Suprapubic skin (tissue), 4 donors: ENCODE measurements around the gene KCMF1. TPM values are rescaled to one million over a fixed set of nuclear protein-coding genes. Genes with fewer than 3 reads are reported as not detected.

Source experiments
- DNase-seq, 2 donors: peaks; one replicate each; pipeline ENCODE4 v3.0.0-alpha.2; 2019; ENCODE audit warnings: low spot score in 2 of 2
- H3K27ac ChIP-seq: fragments of 200-600 bp; sonication (generic); one replicate; pipeline ENCODE4 v1.5.1; 2019
- H3K27me3 ChIP-seq: fragments of 200-600 bp; sonication (generic); one replicate; pipeline ENCODE4 v1.5.1; 2019
- H3K36me3 ChIP-seq: fragments of 200-600 bp; sonication (generic); one replicate; pipeline ENCODE4 v1.5.1; 2019
- H3K4me1 ChIP-seq: fragments of 200-600 bp; sonication (generic); one replicate; pipeline ENCODE4 v1.5.1; 2019
- H3K4me3 ChIP-seq: fragments of 200-600 bp; sonication (generic); one replicate; pipeline ENCODE4 v1.5.1; 2019; ENCODE audit warnings: mild to moderate bottlenecking
- H3K9me3 ChIP-seq: fragments of 200-600 bp; sonication (generic); one replicate; pipeline ENCODE4 v1.5.1; 2019
- EP300 ChIP-seq: sonication (generic); formaldehyde crosslinking; IDR thresholded peaks from one replicate; pipeline ENCODE4 v1.6.1; 2017; ENCODE audit warnings: antibody characterized with exemption
- POLR2A ChIP-seq, 2 donors: fragments of 450-650 bp; IDR thresholded peaks; one replicate each; pipeline ENCODE4 v1.6.1; 2017; ENCODE audit warnings: antibody characterized with exemption in 2 of 2, mild to moderate bottlenecking in 2 of 2, moderate library complexity in 2 of 2
- POLR2AphosphoS5 ChIP-seq, 3 donors: sonication (generic); formaldehyde crosslinking; IDR thresholded peaks; one replicate each; pipeline ENCODE4 v1.6.1; 2017; ENCODE audit warnings: antibody characterized with exemption in 3 of 3
- WGBS: methylation state at CpG from one replicate; pipeline ENCODE4 v1.1.5; 2018; 5-methylcytosine and 5-hydroxymethylcytosine counted together
- total RNA-seq, 4 donors: library from RNA; depleted of rRNA; stranded (reverse); fragments of >200 nt; gene quantifications; one replicate each; pipeline ENCODE4 v1.1.0, GENCODE V29; 2016
- TF ChIP-seq, protein P1 (sequence below), 2 donors: fragments of 200-600 bp in 1 of 2; fragments of 450-650 bp in 1 of 2; sonication (generic) in 1 of 2; IDR thresholded peaks; one replicate each; pipeline ENCODE4 v1.5.1; 2016 to 2019; ENCODE audit warnings: antibody characterized with exemption in 2 of 2, mild to moderate bottlenecking in 1 of 2, moderate library complexity in 1 of 2

The KCMF1 gene
- total RNA-seq, 4 donors from 2014 or later, result 23.5 to 42.6 (median 29.3) TPM

DNA sequence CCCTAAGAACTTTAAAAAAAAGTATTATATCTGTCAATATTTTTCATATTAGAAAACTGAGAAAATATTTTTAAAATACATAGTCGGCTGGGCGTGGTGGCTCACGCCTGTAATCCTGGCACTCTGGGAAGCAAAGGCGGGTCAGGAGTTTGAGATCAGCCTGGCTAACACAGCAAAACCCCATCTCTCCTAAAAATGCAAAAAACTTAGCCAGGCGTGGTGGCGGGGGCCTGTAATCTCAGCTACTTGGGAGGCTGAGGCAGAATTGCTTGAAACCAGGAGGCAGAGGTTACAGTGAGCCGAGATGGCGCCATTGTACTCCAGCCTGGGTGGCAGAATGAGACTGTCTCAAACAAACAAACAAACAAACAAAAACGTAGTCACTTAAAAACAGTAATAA is 5.1 kb upstream of the KCMF1 start:
- TF ChIP-seq POLR2AphosphoS5 (IDR thresholded peaks at IDR 0.05) (no peak), POLR2A (IDR thresholded peaks at IDR 0.05) (no peak), EP300 (no peak)
- TF ChIP-seq, protein P1, sequence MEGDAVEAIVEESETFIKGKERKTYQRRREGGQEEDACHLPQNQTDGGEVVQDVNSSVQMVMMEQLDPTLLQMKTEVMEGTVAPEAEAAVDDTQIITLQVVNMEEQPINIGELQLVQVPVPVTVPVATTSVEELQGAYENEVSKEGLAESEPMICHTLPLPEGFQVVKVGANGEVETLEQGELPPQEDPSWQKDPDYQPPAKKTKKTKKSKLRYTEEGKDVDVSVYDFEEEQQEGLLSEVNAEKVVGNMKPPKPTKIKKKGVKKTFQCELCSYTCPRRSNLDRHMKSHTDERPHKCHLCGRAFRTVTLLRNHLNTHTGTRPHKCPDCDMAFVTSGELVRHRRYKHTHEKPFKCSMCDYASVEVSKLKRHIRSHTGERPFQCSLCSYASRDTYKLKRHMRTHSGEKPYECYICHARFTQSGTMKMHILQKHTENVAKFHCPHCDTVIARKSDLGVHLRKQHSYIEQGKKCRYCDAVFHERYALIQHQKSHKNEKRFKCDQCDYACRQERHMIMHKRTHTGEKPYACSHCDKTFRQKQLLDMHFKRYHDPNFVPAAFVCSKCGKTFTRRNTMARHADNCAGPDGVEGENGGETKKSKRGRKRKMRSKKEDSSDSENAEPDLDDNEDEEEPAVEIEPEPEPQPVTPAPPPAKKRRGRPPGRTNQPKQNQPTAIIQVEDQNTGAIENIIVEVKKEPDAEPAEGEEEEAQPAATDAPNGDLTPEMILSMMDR (IDR thresholded peaks at IDR 0.05), result no peak
- 97% methylated on average over 9 of the region's 9 CpGs for whole genome bisulfite sequencing
- no peak overlapping the region for H3K4me3 ChIP-seq

DNA sequence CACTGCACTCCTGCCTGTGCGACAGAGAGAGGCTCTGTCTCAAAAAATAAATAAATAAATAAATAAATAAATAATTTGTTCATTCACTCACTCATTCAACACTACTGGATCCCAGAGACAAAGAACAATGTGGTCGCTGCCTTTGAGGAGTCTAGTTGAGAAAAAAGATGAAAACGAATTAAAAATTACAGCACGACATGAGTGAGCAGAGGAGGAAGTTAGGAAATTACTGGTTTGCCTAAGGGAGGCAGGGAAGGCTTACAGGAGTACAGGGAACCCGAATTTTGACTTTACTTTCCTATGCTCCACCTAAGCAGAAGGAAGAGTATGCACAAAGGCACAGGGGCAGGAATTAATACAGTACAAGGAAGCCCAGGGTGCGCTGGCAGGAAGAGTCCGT is 4.2 kb upstream of the KCMF1 start:
- WGBS, result 89% methylated on average over 7 of the region's 7 CpGs
- Histone ChIP-seq H3K4me3 (no peak overlapping the region), H3K27ac (no peak overlapping the region)

More for the DNA sequence above, 5.1 kb upstream of the KCMF1 start:
- Histone ChIP-seq H3K9me3 (no peaks in the 10 kb centered on the region), H3K27ac (no peak overlapping the region), H3K4me1 (peaks cover 23% of the 10 kb centered on the region), H3K27me3 (no peaks in the 10 kb centered on the region), H3K36me3 (peaks cover 4% of the 10 kb centered on the region)
- DNase-seq, result peak in 1 of 2 donors; percentile 16

DNA sequence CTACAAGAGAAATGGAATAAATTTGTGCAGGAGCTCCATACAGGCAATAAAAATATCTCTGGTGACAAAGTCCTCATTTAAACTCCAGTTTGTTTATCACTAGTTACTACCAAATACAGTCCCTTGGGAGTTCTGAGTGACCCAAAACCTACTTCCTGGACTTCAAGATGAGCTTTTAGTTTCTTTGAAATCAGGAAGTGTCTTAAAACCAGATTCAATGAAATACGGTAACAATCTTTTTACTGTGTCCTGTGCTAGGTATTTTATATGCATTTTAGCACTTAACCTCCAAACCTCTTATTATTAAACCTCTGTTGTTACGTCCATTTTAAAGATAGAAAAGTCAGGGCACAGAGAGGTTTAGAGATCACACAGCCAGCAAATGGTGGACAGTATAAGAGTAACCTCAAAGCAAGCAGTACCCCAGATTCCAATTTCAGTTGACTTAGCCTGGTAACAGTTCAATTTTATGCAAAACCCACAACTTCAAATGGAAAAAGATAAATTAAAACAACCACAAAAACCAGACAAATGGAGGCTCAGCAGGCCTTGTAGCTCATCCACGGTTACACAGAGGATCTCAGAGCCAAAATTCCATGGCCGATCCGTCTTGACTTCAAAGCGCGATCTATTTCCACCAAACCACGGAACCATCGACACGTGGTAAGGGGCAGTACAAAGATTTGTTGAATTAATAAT is 1.3 kb upstream of the KCMF1 start:
- TF ChIP-seq, protein P1 (IDR thresholded peaks at IDR 0.05), result no peak
- no peak for TF ChIP-seq EP300
- no peak for TF ChIP-seq POLR2A (IDR thresholded peaks at IDR 0.05)
- TF ChIP-seq POLR2AphosphoS5 (IDR thresholded peaks at IDR 0.05), result no peak
- Histone ChIP-seq H3K4me3 (peak overlapping the region; percentile 84), H3K36me3 (peaks cover 4% of the 10 kb centered on the region), H3K9me3 (no peaks in the 10 kb centered on the region), H3K27ac (peak overlapping the region; percentile 99), H3K27me3 (no peaks in the 10 kb centered on the region), H3K4me1 (peaks cover 43% of the 10 kb centered on the region)
- DNase-seq, result no peak
- 3% methylated on average over 10 of the region's 10 CpGs for whole genome bisulfite sequencing

More for the DNA sequence above, 4.2 kb upstream of the KCMF1 start:
- no peak for DNase-seq
- Histone ChIP-seq H3K36me3 (peaks cover 4% of the 10 kb centered on the region), H3K4me1 (peaks cover 23% of the 10 kb centered on the region), H3K27me3 (no peaks in the 10 kb centered on the region), H3K9me3 (no peaks in the 10 kb centered on the region)
- TF ChIP-seq POLR2AphosphoS5 (IDR thresholded peaks at IDR 0.05) (no peak), EP300 (no peak)
- TF ChIP-seq, protein P1 (IDR thresholded peaks at IDR 0.05), result no peak

DNA sequence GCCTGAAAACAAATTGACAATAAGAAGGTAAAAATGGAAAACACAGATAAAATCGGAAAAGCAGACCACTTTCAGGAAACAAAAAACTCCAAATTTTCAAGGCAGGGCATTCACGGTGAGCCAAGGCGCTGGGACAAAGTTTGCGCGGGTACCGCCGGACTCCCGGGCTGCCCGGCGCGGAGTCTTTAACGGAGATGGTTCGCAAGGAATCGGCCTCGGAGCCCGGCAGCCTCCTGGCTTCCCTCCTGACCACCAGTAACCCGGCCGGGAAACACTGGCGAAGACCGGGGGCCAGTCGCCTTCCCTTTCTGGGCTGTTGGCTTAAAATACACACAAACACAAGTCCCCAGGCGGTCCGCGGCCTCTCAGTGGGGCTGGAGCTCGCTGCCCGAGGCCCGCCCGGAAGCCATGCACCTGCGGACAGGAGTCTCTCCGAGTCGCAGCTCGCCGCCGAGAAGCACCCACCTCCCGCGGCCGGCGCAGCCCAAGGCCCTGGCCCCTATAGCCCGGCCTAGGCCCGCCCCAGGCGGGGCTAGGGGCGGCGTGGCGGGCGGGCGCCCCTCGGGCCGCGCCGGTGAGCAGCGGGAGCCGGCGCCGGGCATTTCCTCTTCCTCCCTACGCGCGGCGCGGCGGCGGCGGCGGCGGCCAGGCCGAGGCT is 622 bp upstream of the KCMF1 start:
- Histone ChIP-seq H3K36me3 (peaks cover 4% of the 10 kb centered on the region), H3K9me3 (no peaks in the 10 kb centered on the region), H3K4me1 (peaks cover 43% of the 10 kb centered on the region), H3K27me3 (no peaks in the 10 kb centered on the region), H3K4me3 (peak overlapping the region; percentile 84), H3K27ac (peak overlapping the region; percentile 99)
- DNase-seq, result peak; percentile 83 to 85
- TF ChIP-seq POLR2A (IDR thresholded peaks at IDR 0.05) (peak in 1 of 2 donors; percentile 34), EP300 (no peak), POLR2AphosphoS5 (IDR thresholded peaks at IDR 0.05) (peak in 1 of 3 donors; percentile 37)
- TF ChIP-seq, protein P1 (IDR thresholded peaks at IDR 0.05), result no peak
- under 1% methylated on average over 24 of the region's 65 CpGs for WGBS

DNA sequence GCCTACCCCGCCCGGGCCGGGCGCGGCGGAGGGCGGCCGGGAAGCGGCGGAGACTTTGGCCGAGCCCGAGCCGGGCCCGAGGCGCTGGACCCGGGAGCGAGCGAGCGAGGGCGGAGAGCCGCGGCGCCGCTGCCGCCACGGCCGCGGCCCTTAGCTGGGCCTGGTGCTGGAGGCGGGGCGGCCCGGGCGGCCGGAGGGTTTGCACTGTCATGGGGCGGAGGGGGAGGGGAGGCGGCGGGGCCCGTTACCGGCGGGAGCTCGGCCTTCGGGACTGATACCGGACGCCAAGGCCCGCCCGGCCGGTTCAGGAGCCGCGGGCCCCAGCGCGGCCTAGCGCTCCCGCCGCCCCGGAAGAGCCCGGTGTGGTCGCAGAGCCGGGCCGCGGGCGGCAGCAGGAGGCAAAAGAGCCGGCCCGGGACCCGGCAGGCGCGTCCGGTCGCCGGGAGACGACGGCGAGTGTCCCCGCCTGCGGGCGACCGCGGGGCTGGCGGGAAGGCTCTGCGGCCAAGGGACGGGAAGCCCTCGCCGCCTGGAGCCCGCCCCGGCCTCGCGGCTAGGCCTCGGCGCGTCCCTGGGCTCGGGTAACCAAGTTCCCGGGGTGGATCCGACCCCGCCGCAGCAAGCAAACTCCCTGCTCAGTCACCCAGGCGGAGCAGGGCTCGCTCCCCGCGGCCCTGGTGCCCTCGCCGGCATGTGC is 697 bp downstream of the KCMF1 start:
- 0% methylated on average over 5 of the region's 99 CpGs for WGBS
- peaks cover 57% of the 10 kb centered on the region for H3K4me1 ChIP-seq
- H3K27ac ChIP-seq, result peak overlapping the region; percentile 99
- H3K4me3 ChIP-seq, result peak overlapping the region; percentile 84
- H3K27me3 ChIP-seq, result no peaks in the 10 kb centered on the region
- no peaks in the 10 kb centered on the region for H3K36me3 ChIP-seq
- H3K9me3 ChIP-seq, result no peaks in the 10 kb centered on the region
- DNase-seq, result peak; percentile 67 to 82
- TF ChIP-seq, protein P1 (IDR thresholded peaks at IDR 0.05), result no peak
- TF ChIP-seq POLR2AphosphoS5 (IDR thresholded peaks at IDR 0.05) (peak in 1 of 3 donors; percentile 50), POLR2A (IDR thresholded peaks at IDR 0.05) (peak in 1 of 2 donors; percentile 37), EP300 (no peak)
